Renal cortical epithelial cell (primary cell): ENCODE results near the gene MAPKAPK3. TPM values are rescaled to one million over a fixed set of nuclear protein-coding genes. Genes with fewer than 3 reads are reported as not detected.

Experiments
- DNase-seq: peaks from one replicate; pipeline ENCODE4 v3.0.0-alpha.2; 2011; ENCODE audit warnings: low read depth
- total RNA-seq: library from RNA; depleted of rRNA; stranded (reverse); fragments of >200 nt; gene quantifications from 2 replicates; pipeline ENCODE4 v1.2.3, GENCODE V29; 2014

MAPKAPK3 gene
- 51.7 and 72.4 TPM in 2 replicates for total RNA-seq

DNA sequence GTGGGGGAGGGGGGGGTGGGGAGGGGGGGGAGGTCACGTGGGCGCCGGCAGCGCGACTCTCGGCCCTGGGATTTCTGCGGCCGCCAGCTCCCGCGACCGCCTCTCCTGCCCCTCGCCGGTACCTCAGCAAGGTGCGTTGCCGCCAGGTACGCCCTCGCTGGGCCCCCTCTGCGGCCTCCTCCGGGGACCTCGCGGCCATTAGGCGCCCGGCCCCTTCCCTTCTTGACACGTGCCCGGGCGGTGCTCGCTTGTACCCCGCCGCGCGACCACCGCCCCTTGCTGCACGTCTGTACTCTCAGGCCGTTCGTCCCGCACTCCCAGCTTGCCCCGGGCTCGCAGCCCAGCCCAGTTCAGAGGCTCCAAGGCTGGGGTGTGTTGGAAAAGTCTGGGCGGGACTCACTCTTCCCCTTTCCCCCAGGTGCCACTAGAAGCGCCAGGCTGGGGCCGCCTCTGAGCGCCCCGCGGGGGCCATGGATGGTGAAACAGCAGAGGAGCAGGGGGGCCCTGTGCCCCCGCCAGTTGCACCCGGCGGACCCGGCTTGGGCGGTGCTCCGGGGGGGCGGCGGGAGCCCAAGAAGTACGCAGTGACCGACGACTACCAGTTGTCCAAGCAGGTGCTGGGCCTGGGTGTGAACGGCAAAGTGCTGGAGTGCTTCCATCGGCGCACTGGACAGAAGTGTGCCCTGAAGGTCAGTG, at the start of gene MAPKAPK3:
Gene MAPKAPK3, plus strand, starts transcription at position 56 of the 696 bp plus-strand sequence. Its CDS starts 415 bp downstream, at position 471.
- DNase-seq: no peak

DNA sequence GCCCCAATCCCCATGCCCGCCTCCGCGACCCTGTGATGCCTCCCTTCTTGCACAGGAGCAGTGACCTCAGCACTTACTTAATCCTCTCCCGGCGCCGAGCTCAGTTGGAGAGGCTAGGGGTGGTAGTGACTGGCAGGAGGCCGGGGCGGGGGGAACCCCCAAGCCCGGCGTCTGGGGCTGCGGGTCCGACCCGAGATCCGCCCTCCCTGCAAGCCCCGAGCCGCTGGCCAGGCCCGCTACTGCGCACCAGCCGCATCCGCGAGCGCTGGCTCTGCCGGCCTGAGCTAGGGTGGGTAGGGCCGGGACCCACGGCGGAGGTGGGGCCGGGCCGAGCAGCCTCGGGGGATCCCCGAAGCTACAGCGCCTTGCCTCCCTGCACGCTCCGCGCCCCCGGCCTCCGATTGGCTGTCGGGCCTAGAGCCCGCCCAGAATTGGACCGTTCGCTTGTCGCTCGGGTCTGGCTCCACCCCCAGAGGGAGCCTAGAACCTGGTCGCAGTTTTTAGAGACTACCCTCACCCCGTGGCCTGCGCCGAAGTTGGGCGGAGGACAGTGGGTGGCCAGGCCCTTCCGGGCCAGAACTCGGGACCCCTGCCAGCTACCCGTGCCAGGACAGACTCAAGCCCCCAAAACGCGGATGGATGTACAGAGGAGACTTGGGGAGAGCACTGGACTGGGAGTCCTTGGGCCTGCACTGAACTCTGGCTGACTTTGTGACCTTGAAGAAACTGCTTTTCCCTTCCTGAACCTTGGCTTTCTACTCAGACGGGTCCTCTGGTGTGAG, 49.4 kb upstream of the MAPKAPK3 start, which contains the start of gene C3orf18:
Gene C3orf18, minus strand, starts transcription at position 362 of the 782 bp plus-strand sequence. CDS start 2,048 bp downstream, outside the sequence.
- peak; percentile 62 for DNase-seq

DNA sequence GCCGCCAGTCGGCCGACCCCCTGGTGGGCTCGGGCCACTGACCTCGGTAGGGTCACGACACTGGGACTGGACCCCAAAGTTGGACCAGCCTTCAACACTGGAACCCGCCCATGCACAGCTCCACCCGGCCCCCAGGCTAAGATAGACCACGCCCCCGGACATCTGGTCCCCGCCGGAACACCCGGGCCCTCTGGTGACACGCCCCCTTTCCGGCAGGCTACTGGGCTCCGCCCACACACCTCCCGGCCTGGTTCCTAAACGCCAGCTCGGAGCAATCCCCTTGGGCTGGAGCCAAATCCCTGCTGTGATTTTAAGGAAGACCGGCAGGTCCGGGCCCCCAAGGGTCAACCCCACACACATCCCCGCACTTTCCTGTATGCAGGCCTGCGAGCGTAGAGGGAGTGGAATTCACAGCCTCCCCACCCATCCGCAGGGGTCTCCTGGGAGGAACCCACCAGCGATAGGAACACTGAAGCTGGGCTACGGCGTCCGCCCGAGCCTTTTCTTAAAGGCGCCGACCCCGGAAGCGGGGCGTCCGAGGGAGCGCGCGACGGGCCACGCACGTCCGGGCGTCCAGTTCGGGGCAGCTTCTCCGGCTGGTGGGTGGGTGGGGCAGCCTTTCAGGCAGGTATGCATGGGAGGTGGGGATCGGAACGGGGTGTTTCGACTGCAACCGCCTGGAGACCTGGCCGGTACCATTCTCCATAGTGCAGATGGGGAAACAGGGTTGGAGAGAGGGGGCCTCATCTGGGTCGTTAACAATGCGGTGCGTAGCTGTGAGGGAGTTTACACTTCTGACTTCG, 47.8 kb upstream of the MAPKAPK3 start, which contains the start of gene HEMK1:
Gene HEMK1, plus strand, starts transcription at position 576 of the 803 bp plus-strand sequence. CDS start 1,583 bp downstream, outside the sequence.
- peak; percentile 81 for DNase-seq

DNA sequence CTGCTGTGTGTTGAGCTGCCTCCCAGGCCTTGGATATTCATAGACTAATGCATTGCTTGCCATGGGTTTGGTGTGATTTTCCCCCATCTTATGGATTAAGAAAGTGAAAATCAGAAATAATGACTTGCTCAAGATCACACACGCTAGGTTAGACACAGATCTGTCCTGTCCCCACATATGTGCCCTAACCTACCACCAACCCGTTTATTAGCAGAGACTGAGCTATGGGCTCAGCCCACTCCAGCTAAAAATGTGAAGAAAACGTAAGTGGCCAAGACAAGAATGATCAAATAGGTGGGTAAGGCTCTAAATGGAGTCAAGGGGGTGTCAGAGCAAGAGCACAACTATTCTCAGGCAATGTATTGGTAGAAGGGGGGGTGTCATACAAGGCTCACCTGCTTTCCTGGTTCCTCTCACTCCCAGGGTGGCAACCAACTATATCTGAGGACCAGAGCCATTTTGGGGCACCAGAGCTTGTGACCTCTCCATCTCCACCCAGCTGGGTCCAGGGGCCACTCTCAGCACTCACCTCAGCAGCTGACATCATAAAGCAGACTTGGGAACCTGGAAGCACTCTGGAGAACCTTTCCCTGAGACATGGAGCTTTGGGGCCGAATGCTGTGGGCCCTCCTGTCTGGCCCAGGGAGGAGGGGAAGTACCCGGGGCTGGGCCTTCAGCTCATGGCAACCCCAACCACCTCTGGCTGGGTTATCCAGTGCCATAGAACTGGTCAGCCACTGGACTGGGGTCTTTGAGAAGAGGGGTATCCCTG, 46.3 kb upstream of the MAPKAPK3 start:
- no peak for DNase-seq

DNA sequence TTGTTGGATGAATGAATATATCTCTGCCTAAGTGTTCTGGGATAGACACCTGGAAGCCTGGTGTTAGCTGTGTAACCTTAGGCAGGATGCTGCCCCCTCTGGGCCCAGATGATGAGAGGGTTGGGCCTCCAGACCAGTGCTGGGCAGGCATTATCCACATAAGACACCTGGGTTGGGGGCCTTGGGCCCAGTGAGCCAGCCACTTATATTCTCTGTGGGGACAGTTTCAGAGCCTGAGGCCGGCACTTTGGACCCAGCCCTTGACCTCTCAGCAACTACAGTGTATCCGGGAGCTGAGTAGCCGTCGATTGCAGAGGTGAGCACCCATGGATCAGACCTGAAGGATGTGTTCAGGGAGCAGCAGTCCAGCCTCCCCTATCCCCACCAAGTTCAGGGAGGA, 45.5 kb upstream of the MAPKAPK3 start:
- DNase-seq: no peak

DNA sequence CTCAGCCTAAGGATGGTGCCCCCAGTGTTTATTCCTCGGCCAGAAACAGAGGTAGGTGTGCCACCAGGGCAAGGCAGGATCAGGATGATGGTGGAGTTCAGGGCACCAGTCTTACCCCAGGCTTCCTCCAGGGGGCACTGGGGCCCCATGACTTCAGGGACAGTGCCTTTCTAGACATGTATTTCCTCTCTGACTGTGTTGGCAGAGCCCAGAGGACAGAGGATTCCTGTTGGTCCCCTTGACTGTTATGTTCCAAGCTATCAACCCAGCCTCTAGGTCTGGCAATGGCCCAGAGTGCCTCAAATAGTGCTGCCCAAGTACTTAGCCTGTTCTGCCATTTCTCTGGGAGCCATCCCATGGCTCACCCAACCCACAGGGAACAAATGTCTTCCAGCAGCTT, 44.8 kb upstream of the MAPKAPK3 start:
- peak; percentile 54 for DNase-seq

DNA sequence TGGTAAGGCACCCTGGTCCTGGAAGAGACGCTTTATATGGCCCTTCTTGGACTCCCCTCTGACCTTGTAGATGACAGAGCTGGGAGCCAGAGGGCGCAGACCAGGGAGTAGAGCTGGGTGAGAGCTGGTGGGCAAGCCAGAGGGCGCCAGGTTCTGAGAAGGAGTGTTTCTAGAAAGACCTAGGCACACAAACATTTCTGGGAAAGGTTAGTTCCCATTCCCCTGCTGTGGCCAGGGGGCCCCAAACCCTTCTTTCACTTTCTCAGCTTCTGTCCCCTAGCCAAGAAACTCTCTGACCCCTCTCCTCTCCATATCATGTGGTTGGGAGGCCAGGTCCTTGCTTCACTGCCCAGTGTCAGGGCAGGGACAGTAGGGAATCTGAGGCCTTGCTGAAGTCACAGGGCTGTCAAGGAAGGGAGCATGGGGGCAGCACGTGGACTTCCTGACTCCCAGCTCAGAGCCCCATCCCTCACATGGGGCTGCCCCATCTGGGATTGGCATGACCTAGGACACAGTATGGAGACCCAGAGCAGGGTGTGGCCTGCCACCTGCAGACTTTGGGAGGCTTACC, 44.1 kb upstream of the MAPKAPK3 start:
- no peak for DNase-seq

DNA sequence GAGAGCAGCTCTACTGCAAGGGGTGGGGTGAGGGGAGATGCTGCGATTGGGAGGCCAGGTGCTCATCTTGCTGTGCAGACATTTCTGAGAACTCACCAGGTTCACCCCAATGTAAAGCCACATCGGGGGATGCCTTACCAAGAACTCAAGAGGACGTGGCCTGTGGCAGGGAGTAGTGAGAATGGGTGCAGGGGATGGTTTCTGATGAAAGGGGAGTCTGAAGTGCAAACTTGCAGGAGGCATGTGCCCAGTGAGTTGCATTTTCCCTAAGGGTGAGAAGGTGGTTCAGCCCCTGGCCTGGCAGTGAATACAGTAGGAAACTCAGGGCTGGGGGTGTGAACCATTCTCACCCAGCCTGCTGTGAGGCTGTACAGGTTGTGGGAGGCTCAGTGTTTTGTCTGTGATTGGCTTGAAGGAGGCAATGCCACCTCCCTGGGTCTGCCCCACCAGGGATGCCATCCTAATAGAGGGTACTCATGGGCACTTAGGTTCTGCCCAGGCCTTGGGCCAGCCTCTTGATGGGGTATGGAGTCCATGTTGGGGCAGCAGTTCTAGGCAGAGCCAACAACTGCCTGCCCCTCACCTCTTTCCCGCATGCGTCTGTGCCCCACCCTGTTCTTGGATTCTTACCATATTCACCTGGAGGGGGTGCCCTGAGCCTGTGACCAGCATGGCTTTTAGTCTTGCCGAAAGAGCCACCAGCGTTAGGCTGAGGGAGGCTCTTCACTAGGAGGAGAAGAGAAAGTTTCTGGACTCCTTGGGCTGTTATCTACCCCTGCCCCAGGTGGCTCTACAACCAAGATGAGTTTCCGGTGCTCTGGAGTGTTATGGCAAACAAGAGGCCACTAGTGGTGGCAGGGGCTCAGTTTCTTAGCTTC, 43.1 kb upstream of the MAPKAPK3 start:
- DNase-seq: no peak

DNA sequence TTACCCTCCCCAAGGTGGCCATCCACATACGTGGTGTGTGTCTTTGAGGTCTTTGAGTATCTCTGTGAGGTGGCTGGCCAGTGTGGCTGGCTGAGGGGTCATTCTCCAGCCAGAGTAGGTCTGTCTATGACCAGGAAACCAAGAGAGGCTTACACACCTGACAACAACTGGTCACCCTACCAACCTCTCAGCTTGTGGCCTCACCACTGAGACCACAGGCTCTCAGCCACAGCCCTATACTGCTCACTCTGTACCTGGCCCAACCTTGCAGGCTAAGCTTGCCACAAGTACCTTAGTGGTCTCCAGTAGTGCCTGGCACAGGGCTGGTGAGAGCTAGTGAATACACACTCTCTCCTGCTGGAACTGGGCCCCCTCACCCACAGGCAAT, 42.5 kb upstream of the MAPKAPK3 start:
- no peak for DNase-seq

DNA sequence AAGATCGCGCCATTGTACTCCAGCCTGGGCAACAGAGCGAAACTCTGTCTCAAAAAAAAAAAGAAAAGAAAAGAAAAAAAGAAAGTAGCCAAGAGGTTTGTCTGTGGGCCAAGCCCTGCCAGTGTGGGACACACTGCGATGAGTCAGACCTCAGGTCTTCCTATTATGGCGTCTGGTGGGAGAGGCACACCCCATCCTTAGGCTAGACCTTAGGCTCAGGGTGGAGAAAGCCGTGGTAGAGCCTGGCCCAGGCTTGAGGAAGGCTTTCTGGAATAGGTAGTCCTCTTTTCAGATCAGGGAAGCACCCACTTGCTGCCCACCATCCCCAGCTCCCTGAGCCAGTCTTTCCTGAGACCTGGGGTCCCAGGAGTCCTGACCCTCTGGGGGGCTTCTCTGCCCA, 41.6 kb upstream of the MAPKAPK3 start:
- peak; percentile 19 for DNase-seq

DNA sequence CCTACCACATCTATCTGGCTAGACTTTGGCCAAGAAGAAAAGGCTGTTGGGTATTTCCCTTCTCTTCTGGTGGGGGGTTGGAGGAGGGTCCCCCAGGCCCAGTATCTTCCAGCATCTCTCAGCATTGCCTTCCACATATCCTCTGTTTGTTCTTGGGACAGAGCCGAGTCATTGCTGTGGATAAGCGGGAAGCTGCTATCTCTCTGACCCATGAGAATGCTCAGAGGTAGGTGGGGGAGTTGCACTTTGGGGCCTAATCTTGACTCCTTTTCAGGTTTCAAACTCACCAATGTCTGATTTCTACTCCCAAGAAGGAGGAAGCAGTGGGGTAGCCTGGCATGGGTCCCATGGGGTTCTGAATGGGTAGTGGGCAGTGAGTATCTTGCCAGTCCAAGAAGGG, 39.6 kb upstream of the MAPKAPK3 start:
- DNase-seq: no peak

DNA sequence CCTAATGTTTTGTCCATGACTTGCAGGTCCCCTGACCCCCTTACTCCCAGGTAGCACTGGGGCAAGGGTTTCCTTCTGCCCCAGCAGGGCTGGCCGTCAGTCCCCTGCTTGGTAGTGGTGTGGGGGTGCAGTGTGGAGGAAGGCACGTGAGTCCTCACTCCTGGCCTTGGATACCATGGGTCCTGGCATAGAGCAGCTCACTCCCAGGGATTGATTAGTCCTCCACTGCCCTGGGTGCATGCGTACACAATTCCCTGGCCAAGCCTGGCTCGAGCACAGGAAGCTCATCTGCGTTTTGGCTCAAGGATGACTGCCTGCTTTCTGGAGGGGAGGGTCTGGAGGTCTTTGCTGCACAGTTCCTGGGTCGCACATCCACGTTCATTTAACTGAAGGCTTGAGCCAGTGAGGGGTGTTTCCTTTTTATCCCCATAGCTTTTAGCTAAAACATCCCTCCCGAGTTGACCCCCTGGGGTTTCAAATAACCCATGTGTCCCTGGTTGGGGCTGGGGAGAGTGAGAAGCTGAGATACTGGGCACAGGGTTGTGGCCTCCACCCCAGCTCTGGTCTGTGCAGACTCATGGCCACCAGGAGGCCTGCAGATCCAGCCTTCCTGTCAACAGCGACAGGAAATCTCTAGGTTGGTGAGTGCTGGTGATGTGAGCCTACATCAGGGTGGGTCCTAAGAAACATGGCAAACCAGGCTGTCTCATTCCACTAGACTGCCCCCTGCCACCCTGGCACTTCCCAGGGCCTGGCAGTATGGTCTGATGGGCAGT, 36.1 kb upstream of the MAPKAPK3 start:
- no peak for DNase-seq

DNA sequence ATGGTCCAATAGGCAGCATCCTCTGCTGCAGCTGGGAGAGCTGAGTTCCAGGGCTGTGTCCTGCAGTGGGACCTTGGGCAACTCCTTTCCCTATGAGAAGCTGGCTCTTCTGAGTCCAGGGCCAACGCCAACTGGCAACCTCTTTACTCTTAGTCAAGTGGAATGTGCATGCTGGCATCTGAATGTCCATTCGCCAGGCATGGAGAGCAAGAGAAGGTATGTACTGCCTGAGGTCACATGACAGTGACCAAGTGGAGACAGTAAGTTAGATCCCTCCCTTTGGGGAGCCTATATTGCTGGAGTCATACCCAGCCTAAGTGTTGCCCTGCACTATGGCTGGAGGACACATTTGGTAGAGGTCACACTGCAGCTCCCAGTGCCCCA, 35.5 kb upstream of the MAPKAPK3 start:
- DNase-seq: no peak

DNA sequence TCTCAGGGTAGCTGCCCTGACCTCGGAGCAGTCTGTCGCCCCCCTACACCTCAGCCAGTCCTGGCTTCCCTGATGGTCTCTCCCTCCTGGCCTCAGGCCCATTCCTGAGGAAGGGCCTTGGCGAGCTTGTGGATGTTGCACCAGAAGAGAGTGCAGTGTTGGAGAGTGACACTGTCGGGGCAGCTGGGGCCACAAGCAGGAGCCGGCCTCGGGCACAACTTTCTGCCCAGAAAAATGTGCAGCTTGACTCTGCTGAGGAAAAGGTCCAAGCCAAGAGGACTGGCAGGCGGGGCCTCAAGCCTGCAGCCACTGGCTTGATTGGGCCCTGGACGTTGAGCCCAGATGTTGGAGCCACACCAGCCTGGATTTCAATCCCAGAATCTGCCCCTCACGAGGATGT, 34.9 kb upstream of the MAPKAPK3 start:
- no peak for DNase-seq

DNA sequence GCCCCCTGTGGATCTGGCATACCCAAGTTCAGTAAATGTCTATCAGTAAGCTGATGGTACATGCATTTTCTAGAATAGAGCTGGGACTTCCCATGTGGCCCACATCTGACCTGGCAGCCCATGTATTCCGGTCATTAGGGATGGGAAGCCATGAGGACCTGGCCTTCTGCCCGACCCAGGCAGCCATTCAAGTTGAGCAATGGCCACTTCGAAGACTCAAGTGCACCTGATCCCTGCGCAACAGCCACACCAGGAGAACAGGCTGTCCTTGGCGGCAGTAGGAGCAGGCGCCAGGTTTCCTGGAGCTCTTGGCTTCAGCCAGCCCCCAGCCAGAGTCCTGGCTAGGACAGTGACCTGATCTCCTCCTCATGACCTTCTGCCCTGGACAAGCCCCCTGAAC, 33.1 kb upstream of the MAPKAPK3 start:
- DNase-seq: no peak

DNA sequence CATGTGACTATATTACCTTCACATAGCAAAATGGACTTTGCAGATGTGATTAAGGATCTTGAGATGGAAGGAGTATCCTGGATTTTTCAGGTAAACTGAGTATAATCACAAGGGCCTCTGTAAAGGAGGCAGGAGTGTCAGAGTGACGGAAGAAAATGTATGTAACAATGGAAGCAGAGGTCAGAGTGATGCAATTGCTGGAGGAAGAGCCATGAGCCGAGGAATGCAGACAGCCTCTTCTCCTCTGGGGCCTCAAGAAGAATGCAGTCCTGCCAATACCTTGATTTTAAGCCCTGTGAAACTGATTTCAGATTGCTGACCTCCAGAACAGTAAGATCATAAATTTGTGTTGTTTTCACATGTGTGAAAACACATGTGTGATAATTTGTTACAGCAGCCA, 32.6 kb upstream of the MAPKAPK3 start:
- no peak for DNase-seq

DNA sequence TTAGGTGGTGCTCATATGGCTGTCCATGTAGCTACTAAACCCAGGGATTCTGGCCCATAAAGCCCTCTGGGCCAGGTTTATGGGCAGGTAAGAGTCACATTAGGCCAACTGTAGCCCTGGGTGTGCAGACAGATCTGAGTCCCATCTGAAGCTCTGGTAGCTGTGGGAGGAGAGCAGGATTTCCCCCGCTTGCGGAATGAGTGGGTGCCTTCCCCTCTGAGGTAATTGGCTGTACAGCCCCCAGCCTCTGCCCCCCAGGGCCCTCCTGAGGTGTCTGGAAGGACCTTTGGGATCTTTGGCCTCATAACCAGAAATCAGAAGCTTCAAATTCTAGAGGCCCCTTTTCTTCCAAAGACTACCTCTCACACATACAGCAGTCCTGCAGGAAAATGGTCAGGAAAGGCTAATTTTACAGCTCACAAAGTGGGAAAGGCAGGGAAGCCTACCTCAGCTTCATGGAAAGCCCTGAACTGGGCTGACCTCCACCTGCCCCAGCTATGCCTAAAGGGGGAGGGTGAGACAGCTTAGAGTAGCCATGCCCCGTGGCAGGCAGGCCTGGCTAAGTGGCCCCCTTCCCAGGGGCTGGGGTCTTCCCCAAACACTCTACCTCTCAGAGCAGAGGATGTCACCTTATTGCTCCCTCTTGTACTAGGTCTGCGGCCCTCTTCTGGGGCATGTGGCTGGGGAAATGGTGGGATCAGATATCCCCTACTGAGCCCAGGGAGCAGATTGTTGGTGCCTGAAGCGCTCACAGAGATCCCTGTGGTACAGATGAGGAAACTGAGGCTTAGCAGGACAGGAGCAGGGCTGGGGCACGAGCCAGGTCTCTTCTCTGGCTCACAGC, 30.8 kb upstream of the MAPKAPK3 start:
- DNase-seq: no peak

DNA sequence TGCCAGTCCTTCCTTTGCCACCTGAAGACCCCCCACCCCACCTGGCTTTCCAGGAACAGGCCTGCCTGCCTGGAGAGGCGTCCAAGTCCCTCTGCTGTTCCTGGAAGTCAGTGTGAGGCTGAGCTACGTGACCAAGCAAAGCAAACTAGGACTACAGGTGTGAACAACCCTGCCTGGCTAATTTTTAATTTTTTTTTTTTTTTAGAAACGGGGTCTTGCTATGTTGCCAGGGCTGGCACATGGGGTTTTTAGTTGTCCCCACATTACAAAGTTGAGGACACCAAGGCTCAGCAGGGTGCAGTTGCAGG, 30.2 kb upstream of the MAPKAPK3 start:
- no peak for DNase-seq

DNA sequence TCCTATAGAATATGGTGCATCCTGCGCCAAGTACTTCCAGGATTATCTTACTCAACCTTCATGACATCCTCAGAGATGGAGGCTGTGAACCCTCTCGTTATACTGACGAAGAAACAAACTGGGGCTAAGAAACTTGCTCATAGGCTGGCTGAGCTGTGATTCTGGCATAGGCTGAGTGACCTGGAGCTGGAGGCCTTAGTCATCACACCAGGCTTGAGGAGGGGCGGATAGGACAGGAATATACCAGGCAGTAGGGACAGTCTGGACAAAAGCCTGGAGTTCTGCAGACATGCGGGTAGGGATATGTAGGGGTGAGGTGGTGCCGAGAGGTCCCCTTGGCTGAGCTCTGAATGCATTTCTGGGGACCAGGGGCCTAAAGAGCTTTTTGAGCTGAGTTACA, 29.6 kb upstream of the MAPKAPK3 start:
- peak; percentile 41 for DNase-seq
